NCI-H226 (cell line): Measurements from ENCODE around the gene SULF2.

Source experiments
- DNase-seq: peaks from one replicate; pipeline ENCODE4 v3.0.0-alpha.2; 2015

Gene SULF2

GRCh38 chr20:47760686-47761481 lies 24.4 kb downstream of the SULF2 start:
- no peak for DNase-seq

- no peak for DNase-seq
Observed at GRCh38 chr20:47758517-47759450, 26.5 kb downstream of the SULF2 start.

- no peak for DNase-seq
Observed at GRCh38 chr20:47757145-47758035, 27.9 kb downstream of the SULF2 start.

- DNase-seq = no peak
Observed at GRCh38 chr20:47754946-47755652, 30.2 kb downstream of the SULF2 start.

- DNase-seq = no peak
Observed at GRCh38 chr20:47754388-47754715, 30.9 kb downstream of the SULF2 start.

- no peak for DNase-seq
Observed at GRCh38 chr20:47753576-47754387, 31.5 kb downstream of the SULF2 start.

- DNase-seq = no peak
Observed at GRCh38 chr20:47751449-47751848, 33.8 kb downstream of the SULF2 start.

GRCh38 chr20:47749339-47749738 lies 35.9 kb downstream of the SULF2 start:
- no peak for DNase-seq

- DNase-seq = no peak
Observed at GRCh38 chr20:47748823-47749222, 36.5 kb downstream of the SULF2 start.

- no peak for DNase-seq
Observed at GRCh38 chr20:47748069-47748468, 37.2 kb downstream of the SULF2 start.

- DNase-seq = no peak
Observed at GRCh38 chr20:47747669-47748031, 37.6 kb downstream of the SULF2 start.

GRCh38 chr20:47744803-47745202 lies 40.5 kb downstream of the SULF2 start:
- DNase-seq = no peak

- no peak for DNase-seq
Observed at GRCh38 chr20:47743671-47744070, 41.6 kb downstream of the SULF2 start.

GRCh38 chr20:47741669-47742608 lies 43.3 kb downstream of the SULF2 start:
- DNase-seq = no peak

GRCh38 chr20:47740862-47741184 lies 44.5 kb downstream of the SULF2 start:
- DNase-seq = no peak

GRCh38 chr20:47740121-47740861 lies 45.0 kb downstream of the SULF2 start:
- no peak for DNase-seq

- no peak for DNase-seq
Observed at GRCh38 chr20:47737923-47738322, 47.4 kb downstream of the SULF2 start.

- no peak for DNase-seq
Observed at GRCh38 chr20:47736570-47737152, 48.6 kb downstream of the SULF2 start.
